Measurements from ENCODE around the gene RAD51B.

- TF ChIP-seq CTCF (IDR thresholded peaks at IDR 0.05) (no peak), POLR2A (IDR thresholded peaks at IDR 0.05) (no peak)
These were observed 570.4 kb downstream of the RAD51B start for GRCh38 chr14:68389943-68390342.
